Sigmoid colon (tissue), 7 donors: ENCODE data around the gene SLC6A19. TPM values are rescaled to one million over a fixed set of nuclear protein-coding genes. Genes with fewer than 3 reads are reported as not detected.

Experiments used
- DNase-seq: peaks from one replicate; pipeline ENCODE4 v3.0.0-alpha.2; 2019
- H3K27ac ChIP-seq, 4 donors: fragments of 200-600 bp; sonication (generic); one replicate each; pipeline ENCODE4 v1.5.1; 2016 to 2019; ENCODE audit warnings: mild to moderate bottlenecking in 1 of 4
- H3K27me3 ChIP-seq, 3 donors: fragments of 200-600 bp; sonication (generic); one replicate each; pipeline ENCODE4 v1.5.1; 2019; ENCODE audit warnings: mild to moderate bottlenecking in 1 of 3
- H3K36me3 ChIP-seq, 4 donors: fragments of 200-600 bp; sonication (generic); one replicate each; pipeline ENCODE4 v1.5.1; 2016 to 2019
- H3K4me1 ChIP-seq, 4 donors: fragments of 200-600 bp; sonication (generic); one replicate each; pipeline ENCODE4 v1.5.1; 2017 to 2019
- H3K4me3 ChIP-seq, 4 donors: fragments of 200-600 bp; sonication (generic); one replicate each; pipeline ENCODE4 v1.5.1; 2017 to 2019; ENCODE audit warnings: mild to moderate bottlenecking in 2 of 4, moderate library complexity in 1 of 4
- H3K9me3 ChIP-seq, 4 donors: fragments of 200-600 bp in 3 of 4; sonication (generic) in 3 of 4; one replicate each; pipeline versions ENCODE4 v1.5.1 to v1.6.1; 2013 to 2019
- CTCF ChIP-seq, 4 experiments: fragments of 450-650 bp in 3 of 4; fragments of 200-600 bp in 1 of 4; IDR thresholded peaks; one replicate each; pipeline ENCODE4 v1.5.1; 2016 to 2019; ENCODE audit warnings: antibody characterized with exemption in 4 of 4, mild to moderate bottlenecking in 3 of 4, moderate library complexity in 2 of 4
- EP300 ChIP-seq, 4 donors: sonication (generic); formaldehyde crosslinking; IDR thresholded peaks; one replicate each; pipeline ENCODE4 v1.6.1; 2017; ENCODE audit warnings: antibody characterized with exemption in 4 of 4
- POLR2A ChIP-seq, 2 donors: fragments of 450-650 bp; IDR thresholded peaks; one replicate each; pipeline ENCODE4 v1.6.1; 2016; ENCODE audit warnings: antibody characterized with exemption in 2 of 2, mild to moderate bottlenecking in 2 of 2, moderate library complexity in 2 of 2
- POLR2AphosphoS5 ChIP-seq, 4 donors: sonication (generic); formaldehyde crosslinking; IDR thresholded peaks; one replicate each; pipeline ENCODE4 v1.6.1; 2017; ENCODE audit warnings: antibody characterized with exemption in 4 of 4
- WGBS, 2 donors: extraction: QIAGEN DNeasy Blood & Tissue Kit; methylation state at CpG; one replicate each; pipeline ENCODE4 v1.1.7; 2013; 5-methylcytosine and 5-hydroxymethylcytosine counted together
- intact Hi-C: fragments of 100-400 bp; cut with DNase I; formaldehyde crosslinking; loops from one replicate; pipeline ENCODE4 v1.15.1; 2023
- polyA plus RNA-seq, 3 donors: library from polyadenylated mRNA; stranded (reverse); fragments of 200-250 nt; gene quantifications; one replicate each; pipeline ENCODE4 v1.2.3, GENCODE V29; 2013
- total RNA-seq, 4 donors: library from RNA; depleted of rRNA; stranded (reverse); fragments of >200 nt; gene quantifications; one replicate each; pipeline ENCODE4 v1.1.0, GENCODE V29; 2016
- donor health status: healthy with polysubstance abuse.
- donor health status: Bipolar disorder and iron deficiency.
- donor health status: healthy.

SLC6A19 gene
- total and polyA plus RNA-seq, 7 donors: 0.80 to 6.6 (median 0.92) TPM; not detected in 4

- Histone ChIP-seq H3K27me3 (peaks cover 16 to 65% (median 32%) of the 10 kb centered on the region in 3 donors), H3K27ac (no peak overlapping the region), H3K4me3 (no peak overlapping the region), H3K4me1 (no peaks in the 10 kb centered on the region), H3K9me3 (no peaks in the 10 kb centered on the region), H3K36me3 (no peaks in the 10 kb centered on the region)
- no peak for DNase-seq
- TF ChIP-seq POLR2A (IDR thresholded peaks at IDR 0.05) (no peak), EP300 (IDR thresholded peaks at IDR 0.05) (no peak), POLR2AphosphoS5 (IDR thresholded peaks at IDR 0.05) (no peak)
- 81 to 82% methylated on average over 6 of the region's 6 CpGs for WGBS, 2 donors
- intact Hi-C loops: no loop called here
Observed at GRCh38 chr5:1247811-1248210, 46.4 kb downstream of the SLC6A19 start.

- 86 to 88% methylated on average over 29 of the region's 29 CpGs for WGBS, 2 donors
- intact Hi-C loops: no loop called here
- TF ChIP-seq POLR2A (IDR thresholded peaks at IDR 0.05): no peak
- TF ChIP-seq EP300 (IDR thresholded peaks at IDR 0.05): no peak
- no peak for TF ChIP-seq CTCF (IDR thresholded peaks at IDR 0.05)
- TF ChIP-seq POLR2AphosphoS5 (IDR thresholded peaks at IDR 0.05): no peak
- no peak for DNase-seq
- Histone ChIP-seq H3K4me3 (no peak overlapping the region), H3K27ac (no peak overlapping the region), H3K9me3 (no peaks in the 10 kb centered on the region), H3K36me3 (no peaks in the 10 kb centered on the region), H3K4me1 (no peaks in the 10 kb centered on the region), H3K27me3 (peaks cover 16 to 56% (median 31%) of the 10 kb centered on the region in 3 donors)
Observed at GRCh38 chr5:1249366-1250280, 48.2 kb downstream of the SLC6A19 start.

- DNase-seq: no peak
- WGBS, 2 donors: 18 to 54% methylated on average over 27 of the region's 27 CpGs
- no peak overlapping the region for H3K27ac ChIP-seq
Observed at GRCh38 chr5:1251678-1252580, 50.5 kb downstream of the SLC6A19 start.

GRCh38 chr5:1252681-1253080 is 51.3 kb downstream of the SLC6A19 start:
- DNase-seq: no peak
- H3K4me3 ChIP-seq: no peak overlapping the region
- peaks cover 0 to 26% (median 4%) of the 10 kb centered on the region in 3 donors for H3K27me3 ChIP-seq
- H3K36me3 ChIP-seq: no peaks in the 10 kb centered on the region
- intact Hi-C loops: no loop called here
- TF ChIP-seq EP300 (IDR thresholded peaks at IDR 0.05) (no peak), POLR2AphosphoS5 (IDR thresholded peaks at IDR 0.05) (no peak), POLR2A (IDR thresholded peaks at IDR 0.05) (no peak), CTCF (IDR thresholded peaks at IDR 0.05) (no peak)
- WGBS, 2 donors: 92 to 93% methylated on average over 9 of the region's 9 CpGs
- no peak overlapping the region for H3K27ac ChIP-seq
- H3K9me3 ChIP-seq: no peaks in the 10 kb centered on the region
- H3K4me1 ChIP-seq: no peaks in the 10 kb centered on the region

More at GRCh38 chr5:1251678-1252580, 50.5 kb downstream of the SLC6A19 start:
- no peaks in the 10 kb centered on the region for H3K4me1 ChIP-seq
- TF ChIP-seq POLR2AphosphoS5 (IDR thresholded peaks at IDR 0.05): no peak
- TF ChIP-seq CTCF (IDR thresholded peaks at IDR 0.05): no peak
- TF ChIP-seq EP300 (IDR thresholded peaks at IDR 0.05): no peak
- TF ChIP-seq POLR2A (IDR thresholded peaks at IDR 0.05): no peak
- no peaks in the 10 kb centered on the region for H3K9me3 ChIP-seq
- H3K4me3 ChIP-seq: no peak overlapping the region
- peaks cover 6 to 33% (median 8%) of the 10 kb centered on the region in 3 donors for H3K27me3 ChIP-seq
- H3K36me3 ChIP-seq: no peaks in the 10 kb centered on the region
- intact Hi-C loops: no loop called here
